Adrenal gland (tissue), 5 donors: ENCODE measurements around the gene FBXO3.

Experiments
- CTCF ChIP-seq, 6 experiments: fragments of 450-650 bp in 4 of 6; fragments of 200-600 bp in 2 of 6; sonication (generic) in 1 of 6; IDR thresholded peaks; 1 replicate in 5 of 6; 2 replicates in 1 of 6; pipeline versions ENCODE4 v1.5.1 to v1.8.0; 2016 to 2021; ENCODE audit warnings: antibody characterized with exemption in 6 of 6, mild to moderate bottlenecking in 2 of 6, moderate library complexity in 1 of 6
- POLR2A ChIP-seq, 2 donors: fragments of 450-650 bp; IDR thresholded peaks; one replicate each; pipeline ENCODE4 v1.6.1; 2017; ENCODE audit warnings: antibody characterized with exemption in 2 of 2, mild to moderate bottlenecking in 2 of 2, moderate library complexity in 1 of 2
- donor health status: DM: no; HTN: no; CAD: no.

- no peak for TF ChIP-seq CTCF (IDR thresholded peaks at IDR 0.05)
- no peak for TF ChIP-seq POLR2A (IDR thresholded peaks at IDR 0.05)
Measured at GRCh38 chr11:33691066-33691864, 83.1 kb downstream of the FBXO3 start.
